ENCODE measurements around the gene MPST. TPM values are rescaled to one million over a fixed set of nuclear protein-coding genes. Genes with fewer than 3 reads are reported as not detected.

MPST gene
- total RNA-seq, 2 experiments from 2014 or later, result 61.8 to 124 TPM

GRCh38 chr22:37024339-37025157 lies 5.0 kb downstream of the MPST start:
- intact Hi-C loops (cut with micrococcal nuclease; ENCODE audit: unreplicated experiment), result no loop called here

GRCh38 chr22:37025500-37026070 lies 6.0 kb downstream of the MPST start:
- DNase-seq (ENCODE audit: low spot score), result no peak
- Histone ChIP-seq H3K27ac (ENCODE audit: low read depth, low read length, poor library complexity, severe bottlenecking) (no peak overlapping the region), H3K79me2 (ENCODE audit: insufficient read depth, low read depth, low read length) (peaks cover under 1% of the 10 kb centered on the region; the same call in 1 of the 2 replicates), H3K9me3 (ENCODE audit: low read length) (no peaks in the 10 kb centered on the region), H3K4me1 (ENCODE audit: insufficient read depth, low read length, poor library complexity, severe bottlenecking) (peaks cover 6% of the 10 kb centered on the region), H3K4me2 (ENCODE audit: low read length) (no peak overlapping the region), H2AFZ (ENCODE audit: low read length) (no peak overlapping the region), H3K4me3 (ENCODE audit: low read depth, low read length, poor library complexity, severe bottlenecking) (no peak overlapping the region), H3K36me3 (ENCODE audit: insufficient read depth, low read length) (peaks cover 15% of the 10 kb centered on the region), H3K9me2 (ENCODE audit: insufficient read depth, low read length) (no peaks in the 10 kb centered on the region), H4K20me1 (ENCODE audit: insufficient read depth, low read length) (no peaks in the 10 kb centered on the region)
- TF ChIP-seq CTCF (conservative IDR thresholded peaks at IDR 0.05; ENCODE audit: low read length), result no peak
- no peak for TF ChIP-seq EZH2phosphoT487 (IDR thresholded peaks at IDR 0.05; ENCODE audit: borderline replicate concordance, low read depth, low read length)
- ChIA-PET POLR2A (interaction anchor here (0.8 kb wide), 1 partner anchor 19 kb away, joined by 6 read pairs; no protein-coding TSS in a partner anchor), CTCF (ENCODE audit: unreplicated experiment) (interaction anchor here (0.6 kb wide), 1 partner anchor 96 kb away, joined by 3 read pairs; no protein-coding TSS in a partner anchor)
- BruUV-seq (replicated peaks), result no TSS peak
- intact Hi-C loops (cut with micrococcal nuclease; ENCODE audit: unreplicated experiment), result no loop called here

More at GRCh38 chr22:37024339-37025157, 5.0 kb downstream of the MPST start:
- DNase-seq (ENCODE audit: low spot score), result no peak
- no peak for TF ChIP-seq EZH2phosphoT487 (IDR thresholded peaks at IDR 0.05; ENCODE audit: borderline replicate concordance, low read depth, low read length)
- ChIA-PET POLR2A (no interaction called here), CTCF (ENCODE audit: unreplicated experiment) (no interaction called here)
- no peak overlapping the region for H2AFZ ChIP-seq (ENCODE audit: low read length)
- H4K20me1 ChIP-seq (ENCODE audit: insufficient read depth, low read length), result no peaks in the 10 kb centered on the region
- peaks cover 6% of the 10 kb centered on the region for H3K4me1 ChIP-seq (ENCODE audit: insufficient read depth, low read length, poor library complexity, severe bottlenecking)
- H3K9me2 ChIP-seq (ENCODE audit: insufficient read depth, low read length), result no peaks in the 10 kb centered on the region
- BruUV-seq (replicated peaks), result no TSS peak
- no peak overlapping the region for H3K4me3 ChIP-seq (ENCODE audit: low read depth, low read length, poor library complexity, severe bottlenecking)
- peaks cover 6% of the 10 kb centered on the region; the same call in 1 of the 2 replicates for H3K79me2 ChIP-seq (ENCODE audit: insufficient read depth, low read depth, low read length)
- no peak overlapping the region for H3K27ac ChIP-seq (ENCODE audit: low read depth, low read length, poor library complexity, severe bottlenecking)
- no peak overlapping the region for H3K4me2 ChIP-seq (ENCODE audit: low read length)
- peaks cover 15% of the 10 kb centered on the region for H3K36me3 ChIP-seq (ENCODE audit: insufficient read depth, low read length)
- no peaks in the 10 kb centered on the region for H3K9me3 ChIP-seq (ENCODE audit: low read length)

- H3K9me2 ChIP-seq (ENCODE audit: insufficient read depth, low read length), result no peaks in the 10 kb centered on the region
- H3K9me3 ChIP-seq (ENCODE audit: low read length), result no peaks in the 10 kb centered on the region
- H3K4me1 ChIP-seq (ENCODE audit: insufficient read depth, low read length, poor library complexity, severe bottlenecking), result peaks cover 6% of the 10 kb centered on the region
- peaks cover 15% of the 10 kb centered on the region for H3K36me3 ChIP-seq (ENCODE audit: insufficient read depth, low read length)
- no peak overlapping the region for H3K4me3 ChIP-seq (ENCODE audit: low read depth, low read length, poor library complexity, severe bottlenecking)
- CTCF ChIA-PET (ENCODE audit: unreplicated experiment), result interaction anchor here (0.6 kb wide), 1 partner anchor 96 kb away, joined by 3 read pairs; no protein-coding TSS in a partner anchor
- TF ChIP-seq EZH2phosphoT487 (IDR thresholded peaks at IDR 0.05; ENCODE audit: borderline replicate concordance, low read depth, low read length) (no peak), CTCF (conservative IDR thresholded peaks at IDR 0.05; ENCODE audit: low read length) (no peak)
- H3K4me2 ChIP-seq (ENCODE audit: low read length), result no peak overlapping the region
- intact Hi-C loops (cut with micrococcal nuclease; ENCODE audit: unreplicated experiment), result no loop called here
- no peaks in the 10 kb centered on the region for H4K20me1 ChIP-seq (ENCODE audit: insufficient read depth, low read length)
- POLR2A ChIA-PET, result interaction anchor here (0.8 kb wide), 1 partner anchor 18 kb away, joined by 6 read pairs; no protein-coding TSS in a partner anchor
- H3K27ac ChIP-seq (ENCODE audit: low read depth, low read length, poor library complexity, severe bottlenecking), result no peak overlapping the region
- BruUV-seq (replicated peaks), result no TSS peak
- DNase-seq (ENCODE audit: low spot score), result no peak
- no peak overlapping the region for H2AFZ ChIP-seq (ENCODE audit: low read length)
- no peaks in the 10 kb centered on the region for H3K79me2 ChIP-seq (ENCODE audit: insufficient read depth, low read depth, low read length)
Observed at GRCh38 chr22:37026325-37026724, 6.8 kb downstream of the MPST start.
